ENCODE measurements around the gene LIM2. TPM values are rescaled to one million over a fixed set of nuclear protein-coding genes. Genes with fewer than 3 reads are reported as not detected.

The LIM2 gene, protein sequence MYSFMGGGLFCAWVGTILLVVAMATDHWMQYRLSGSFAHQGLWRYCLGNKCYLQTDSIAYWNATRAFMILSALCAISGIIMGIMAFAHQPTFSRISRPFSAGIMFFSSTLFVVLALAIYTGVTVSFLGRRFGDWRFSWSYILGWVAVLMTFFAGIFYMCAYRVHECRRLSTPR
- total RNA-seq, result 168 TPM

DNA sequence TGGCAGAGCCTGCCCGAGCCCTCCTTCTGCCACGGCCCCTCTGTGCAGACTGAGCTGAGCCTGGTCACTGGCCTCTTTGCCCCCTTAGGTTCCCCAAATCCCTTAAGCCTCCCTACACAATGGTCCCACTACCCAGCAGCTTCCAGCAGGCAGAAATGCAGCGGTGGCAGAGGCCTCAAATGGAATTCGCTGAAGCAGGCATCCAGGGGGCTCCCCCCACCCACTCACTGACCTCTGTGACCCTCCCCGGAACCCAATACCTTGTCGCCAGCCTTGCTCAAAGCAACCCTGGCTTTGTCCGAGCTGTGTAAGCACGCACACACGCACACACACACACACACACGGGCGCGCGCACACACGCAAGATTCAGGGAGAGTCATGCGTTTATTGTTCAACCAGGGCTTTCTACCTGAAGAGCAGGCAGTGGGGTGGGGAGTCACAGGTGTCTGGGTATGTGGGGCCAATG, at the start of gene LIM2:
Gene LIM2, minus strand, starts transcription at position 51 of the 466 bp plus-strand sequence. CDS start 531 bp downstream, outside the sequence.

DNA sequence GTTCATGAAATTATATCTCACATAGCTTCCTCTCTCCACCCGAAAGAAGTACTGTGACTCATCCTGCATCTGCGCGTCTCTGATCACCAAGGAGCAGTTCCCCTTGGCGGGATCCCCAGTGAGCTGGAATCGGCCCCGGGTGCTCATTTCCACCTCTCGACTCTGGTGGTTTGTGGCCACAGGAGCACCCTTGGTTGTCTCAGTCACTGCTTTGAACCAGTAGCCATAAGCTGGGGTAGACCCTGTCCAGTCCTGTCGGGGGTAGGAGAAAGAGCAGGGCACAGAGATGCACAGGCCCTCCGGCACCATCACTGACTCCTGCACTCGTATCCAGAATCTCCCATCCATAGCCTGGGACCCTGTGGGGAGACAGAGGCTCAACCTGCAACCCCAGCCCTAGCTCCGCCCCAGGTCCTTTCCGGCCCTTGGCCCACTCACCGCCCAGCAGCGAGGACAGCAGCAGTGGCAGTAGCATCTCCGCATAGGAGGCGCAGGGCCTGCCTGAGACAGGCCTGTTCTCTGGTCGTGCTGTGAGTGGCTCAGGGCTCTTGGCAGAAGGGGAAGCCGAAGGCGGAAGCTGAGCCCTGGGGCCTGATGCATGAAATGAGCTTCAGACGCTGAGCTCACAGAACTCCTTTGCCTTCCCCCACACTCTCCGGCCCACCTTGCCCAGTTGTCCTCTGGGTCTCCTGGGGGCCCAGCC, 29.5 kb upstream of the LIM2 start, which contains the start of gene SIGLEC10:
Gene SIGLEC10, minus strand, starts transcription at position 536 of the 703 bp plus-strand sequence. Its CDS starts 61 bp downstream, at position 475.

DNA sequence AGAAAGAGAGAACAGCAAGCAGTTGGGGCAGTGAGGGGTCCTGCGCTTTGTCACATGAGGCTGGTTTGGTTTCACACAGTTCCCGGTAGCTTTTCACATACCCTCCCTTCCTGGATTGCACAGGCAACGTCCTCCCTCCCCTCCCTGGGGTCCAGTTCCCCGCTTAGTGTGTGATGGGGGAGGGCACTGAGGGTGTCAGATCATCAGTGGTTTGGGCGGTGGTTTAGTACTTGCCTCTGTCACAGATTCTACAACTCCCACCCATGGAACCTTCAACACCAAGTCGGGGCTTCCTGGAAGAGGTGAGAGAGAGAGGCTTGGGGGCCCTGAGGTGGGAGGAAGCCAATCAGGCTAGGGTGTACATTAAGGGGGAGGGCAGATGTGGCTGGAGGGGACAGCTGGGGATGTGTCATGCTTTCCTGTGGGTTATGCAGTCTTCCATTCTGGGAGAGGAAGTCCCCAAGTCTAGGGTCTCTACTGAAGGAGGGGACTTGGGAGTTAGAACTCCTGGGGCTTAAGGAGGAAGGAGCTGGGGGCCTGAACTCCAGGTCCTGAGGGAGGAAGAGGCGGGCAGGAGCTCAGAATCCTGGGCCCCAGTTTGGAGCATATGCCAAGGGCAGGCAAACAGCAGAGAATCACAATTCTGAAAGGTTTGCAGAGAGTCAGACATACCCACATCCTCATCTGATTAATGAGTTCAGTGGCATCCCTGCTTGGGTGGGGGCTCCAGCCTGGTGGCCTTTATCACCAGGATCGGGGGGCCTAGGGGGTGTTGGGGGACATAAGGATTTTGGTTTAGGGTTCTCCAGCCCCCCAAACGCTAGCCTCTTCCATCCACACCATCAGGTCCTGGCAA, 14.9 kb downstream of the LIM2 start, which contains the start of gene NKG7:
Gene NKG7, minus strand, starts transcription at position 6 of the 856 bp plus-strand sequence. CDS start 119 bp downstream, outside the sequence.

GRCh38 chr19:51368366-51369282, 19.1 kb downstream of the LIM2 start, which contains the start of gene CLDND2:
Gene CLDND2, minus strand, starts transcription at chr19:51369003. Its CDS starts 426 bp downstream, at chr19:51368577.

GRCh38 chr19:51365965-51366388, 21.8 kb downstream of the LIM2 start, which contains the start of gene ETFB:
Gene ETFB, minus strand, starts transcription at chr19:51366388. Its CDS starts 62 bp downstream, at chr19:51366326.

GRCh38 chr19:51341976-51342580, 45.7 kb downstream of the LIM2 start, which contains the start of gene VSIG10L:
Gene VSIG10L, minus strand, starts transcription at chr19:51342139. Its CDS starts 15 bp downstream, at chr19:51342124.

Other genes with a start within 250 kb of the LIM2 start
- 1.2 TPM for gene SIGLEC7, start 245.7 kb downstream of the LIM2 start, total RNA-seq
- gene CD33, start 162.9 kb downstream of the LIM2 start, total RNA-seq, result 1.7 TPM
- gene SIGLECL1, start 136.9 kb downstream of the LIM2 start, total RNA-seq, result not detected
- gene IGLON5, start 76.3 kb downstream of the LIM2 start, total RNA-seq, result 10.9 TPM
- 2.5 TPM for gene VSIG10L, start 45.8 kb downstream of the LIM2 start, total RNA-seq
- gene ETFB, start 21.6 kb downstream of the LIM2 start, total RNA-seq, result 37.9 TPM
- gene CLDND2, start 19.0 kb downstream of the LIM2 start, total RNA-seq, result not detected
- gene NKG7, start 15.3 kb downstream of the LIM2 start, total RNA-seq, result 1.1 TPM
- not detected for gene C19orf84, start 2.6 kb upstream of the LIM2 start, total RNA-seq
- 0.77 TPM for gene SIGLEC10, start 29.7 kb upstream of the LIM2 start, total RNA-seq
- gene SIGLEC8, start 70.5 kb upstream of the LIM2 start, total RNA-seq, result not detected
- not detected for gene CEACAM18, start 90.6 kb upstream of the LIM2 start, total RNA-seq
- gene SIGLEC12, start 113.8 kb upstream of the LIM2 start, total RNA-seq, result not detected
- 0.82 TPM for gene SIGLEC6, start 143.7 kb upstream of the LIM2 start, total RNA-seq
- 15.7 TPM for gene ZNF175, start 183.3 kb upstream of the LIM2 start, total RNA-seq
- gene SIGLEC5, start 242.4 kb upstream of the LIM2 start, total RNA-seq, result 0.27 TPM